Cardiac fibroblast (primary cell): Measurements from ENCODE around the gene MED13.

Experiments used
- DNase-seq, 2 donors: peaks; one replicate each; pipeline versions ENCODE4 v3.0.0 to v3.0.0-alpha.2; 2010; ENCODE audit warnings: low read depth in 2 of 2
- H3K4me3 ChIP-seq, 2 donors: replicated peaks in 1 of 2; 1 replicate in 1 of 2; 2 replicates in 1 of 2; pipeline ENCODE4 v1.5.1; 2011; ENCODE audit warnings: low read depth in 2 of 2, low read length in 2 of 2, mild to moderate bottlenecking in 2 of 2, moderate library complexity in 1 of 2
- CTCF ChIP-seq: IDR thresholded peaks from one replicate; pipeline ENCODE4 v1.5.1; 2011; ENCODE audit warnings: low read depth, mild to moderate bottlenecking, low read length, inconsistent platforms

Gene MED13

GRCh38 chr17:61968757-61969156 is 96.3 kb downstream of the MED13 start:
- no peak for DNase-seq
- TF ChIP-seq CTCF = no peak
- no peak overlapping the region for H3K4me3 ChIP-seq

DNA sequence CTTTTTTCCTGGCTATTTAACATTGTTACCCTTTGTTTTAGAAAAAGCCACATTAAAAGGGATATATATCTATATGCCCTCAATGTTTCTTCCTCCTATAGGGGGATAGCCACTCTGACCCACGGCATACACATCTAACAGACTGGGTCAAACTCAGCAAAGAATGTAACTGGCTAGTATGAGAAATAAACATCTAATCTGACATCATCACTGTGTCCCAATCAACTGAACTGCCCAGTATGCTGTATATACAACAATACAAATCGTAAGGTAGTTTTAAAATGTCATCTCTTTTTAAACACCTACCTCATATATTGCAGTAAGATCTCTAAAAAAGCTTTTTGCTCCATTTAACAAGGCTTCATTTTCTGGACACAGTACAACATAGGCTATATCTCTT is 97.3 kb downstream of the MED13 start:
- H3K4me3 ChIP-seq = no peak overlapping the region
- no peak for TF ChIP-seq CTCF
- DNase-seq = no peak

- no peak overlapping the region for H3K4me3 ChIP-seq
Observed at GRCh38 chr17:61966191-61966590, 98.9 kb downstream of the MED13 start.

DNA sequence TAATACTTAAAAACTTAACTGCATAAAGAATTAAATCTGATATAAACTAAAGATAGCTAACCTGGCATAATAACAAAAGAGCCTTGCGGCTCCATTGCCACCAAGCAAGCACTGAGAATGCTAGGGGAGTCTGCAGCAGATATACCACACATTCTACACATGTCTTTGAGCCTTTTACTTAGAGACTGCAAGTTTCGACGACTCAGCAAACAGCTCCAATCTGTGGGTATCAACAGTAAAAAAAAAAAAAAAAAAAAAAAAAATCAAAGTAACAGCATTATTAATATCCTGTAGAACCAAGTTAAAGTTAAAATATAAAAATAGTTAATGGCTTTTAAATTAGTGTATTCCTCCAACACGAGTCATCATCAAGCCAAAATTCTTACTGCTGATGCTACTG is 109.5 kb downstream of the MED13 start:
- H3K4me3 ChIP-seq = no peak overlapping the region
- no peak for TF ChIP-seq CTCF
- DNase-seq = no peak

More at GRCh38 chr17:61966191-61966590, 98.9 kb downstream of the MED13 start:
- no peak for DNase-seq
- TF ChIP-seq CTCF = no peak

DNA sequence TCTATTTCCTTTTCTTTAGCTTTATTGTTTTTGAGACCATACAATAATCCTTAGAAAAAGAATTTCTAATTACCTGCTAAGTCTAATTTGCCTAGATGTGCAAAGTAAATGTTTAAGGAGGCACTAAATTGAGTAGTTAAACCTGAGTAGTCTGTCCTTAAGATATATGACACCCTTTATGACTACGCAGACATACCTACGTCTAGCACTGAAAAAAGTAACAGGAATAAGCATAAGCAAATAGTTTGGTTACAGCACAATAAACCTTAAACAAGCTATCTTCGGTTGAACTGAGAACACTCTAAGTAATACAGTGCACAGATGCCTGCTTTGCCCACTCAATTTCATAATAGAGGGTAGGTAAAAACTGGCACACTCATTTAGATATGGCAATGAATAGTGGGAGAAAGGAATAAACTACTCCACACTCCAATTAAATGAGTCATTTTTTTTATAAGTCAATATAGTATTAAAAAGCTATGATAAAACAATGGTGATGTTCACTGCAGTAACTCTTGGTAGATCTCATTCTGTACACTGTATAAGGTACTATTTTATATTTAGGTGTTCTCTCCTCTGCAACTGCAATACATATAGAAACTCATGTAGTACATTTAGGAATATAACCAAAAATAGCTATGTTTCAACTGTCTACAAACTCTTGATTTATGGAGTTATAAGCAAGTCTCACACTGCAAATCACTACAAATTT is 117.6 kb downstream of the MED13 start:
- H3K4me3 ChIP-seq = no peak overlapping the region
- no peak for DNase-seq
- no peak for TF ChIP-seq CTCF

DNA sequence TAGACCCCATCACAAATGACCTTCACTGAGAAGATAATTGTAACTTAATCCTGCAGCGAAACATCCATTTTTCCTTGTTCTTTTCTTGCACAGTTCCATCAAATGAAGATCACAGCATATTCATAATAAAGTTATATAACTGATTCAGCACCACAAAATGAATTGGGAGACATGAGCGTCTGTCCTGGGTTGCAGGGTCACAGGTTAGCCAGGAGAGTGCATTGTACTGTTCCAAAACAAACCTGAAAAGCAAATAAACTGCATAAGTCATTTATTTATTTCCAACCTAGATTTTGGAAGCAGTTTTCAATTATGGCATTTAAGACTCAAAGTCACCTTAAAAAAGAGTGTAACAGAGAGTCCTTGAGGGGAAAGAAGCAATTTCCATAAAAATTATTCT is 118.7 kb downstream of the MED13 start:
- TF ChIP-seq CTCF = no peak
- DNase-seq = no peak
- no peak overlapping the region for H3K4me3 ChIP-seq

DNA sequence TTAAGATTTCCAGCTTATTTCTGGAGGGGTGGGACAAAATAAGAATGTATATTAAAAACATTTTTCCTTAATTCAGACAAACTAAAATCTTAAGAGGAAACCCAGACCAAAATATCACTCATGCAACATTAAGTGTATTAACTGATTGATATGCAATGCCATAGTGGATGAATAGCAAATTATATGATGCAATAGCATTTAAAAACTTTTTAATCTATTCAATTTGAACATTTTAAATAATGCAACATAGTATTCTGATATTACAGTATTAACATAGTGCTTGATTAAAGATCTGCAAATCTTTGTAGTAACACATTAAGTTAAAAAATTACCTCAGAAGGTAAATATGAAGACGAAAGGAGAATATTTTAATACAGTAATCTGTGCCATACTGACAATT is 122.0 kb downstream of the MED13 start:
- no peak for DNase-seq
- no peak for TF ChIP-seq CTCF
- no peak overlapping the region for H3K4me3 ChIP-seq
